ENCODE data around the gene UTS2B. TPM values are rescaled to one million over a fixed set of nuclear protein-coding genes. Genes with fewer than 3 reads are reported as not detected.

UTS2B gene
- total RNA-seq, 2 donors from 2014 or later: 0.39 TPM; not detected in 1

DNA sequence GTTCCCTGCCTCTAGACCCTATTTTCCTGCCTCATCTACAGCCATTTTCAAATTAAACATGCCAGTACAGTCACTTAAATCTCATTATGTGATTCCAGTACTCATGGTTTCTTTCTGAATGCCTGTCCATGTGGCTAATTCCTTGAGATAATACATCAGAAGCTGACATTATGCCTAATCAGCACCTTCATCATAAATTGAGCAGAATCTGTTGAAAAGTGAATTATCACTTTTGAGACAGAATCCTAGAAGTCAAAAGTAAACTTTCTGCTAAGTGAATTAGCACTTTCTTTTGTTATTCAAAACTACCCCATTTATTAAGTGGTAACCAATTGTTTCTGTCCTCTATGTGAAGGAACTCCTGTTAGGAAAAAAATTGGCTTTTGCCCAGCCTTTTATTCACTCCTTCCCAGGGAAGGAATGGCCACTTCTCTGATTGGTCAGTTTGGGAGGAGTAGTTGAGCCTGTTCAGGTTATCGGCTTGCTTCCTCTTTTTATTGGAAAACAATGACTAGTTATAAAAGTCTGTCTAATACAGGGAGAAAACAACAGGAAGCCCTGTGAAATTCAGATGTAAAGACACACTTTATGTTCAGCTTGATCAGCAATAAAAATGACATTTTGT, 90.8 kb downstream of the UTS2B start:
- no peak overlapping the region for H3K27ac ChIP-seq
- no peaks in the 10 kb centered on the region for H3K9me3 ChIP-seq

DNA sequence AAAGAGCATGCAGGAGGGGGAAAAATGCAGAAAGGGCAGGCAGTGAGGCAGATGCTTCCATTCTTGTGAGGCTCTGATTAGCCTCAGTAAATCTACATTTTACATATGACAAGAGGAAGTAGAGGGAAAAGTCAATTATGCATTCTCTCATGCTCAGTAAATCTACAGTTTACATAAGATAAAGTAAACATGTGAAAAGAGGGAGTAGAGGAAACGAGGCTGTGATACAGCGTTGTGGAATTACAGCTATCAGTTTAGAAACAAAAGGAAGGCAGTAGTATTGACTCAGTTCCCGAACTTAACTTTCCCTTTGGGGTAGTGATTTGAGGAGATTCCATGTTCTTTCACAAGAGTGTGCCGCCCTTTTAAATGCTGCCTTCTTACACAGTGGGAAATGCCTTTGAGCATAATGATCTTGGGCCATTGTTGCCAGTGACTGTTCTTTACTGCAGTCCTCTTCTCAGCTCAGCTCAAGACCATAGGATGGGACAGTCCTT, 92.0 kb downstream of the UTS2B start:
- no peak for DNase-seq (ENCODE audit: low spot score)
- Histone ChIP-seq H3K4me1 (no peaks in the 10 kb centered on the region), H3K4me3 (no peak overlapping the region), H3K36me3 (no peaks in the 10 kb centered on the region), H3K27me3 (no peaks in the 10 kb centered on the region), H3K27ac (no peak overlapping the region), H3K9me3 (no peaks in the 10 kb centered on the region)
- TF ChIP-seq, protein P1, sequence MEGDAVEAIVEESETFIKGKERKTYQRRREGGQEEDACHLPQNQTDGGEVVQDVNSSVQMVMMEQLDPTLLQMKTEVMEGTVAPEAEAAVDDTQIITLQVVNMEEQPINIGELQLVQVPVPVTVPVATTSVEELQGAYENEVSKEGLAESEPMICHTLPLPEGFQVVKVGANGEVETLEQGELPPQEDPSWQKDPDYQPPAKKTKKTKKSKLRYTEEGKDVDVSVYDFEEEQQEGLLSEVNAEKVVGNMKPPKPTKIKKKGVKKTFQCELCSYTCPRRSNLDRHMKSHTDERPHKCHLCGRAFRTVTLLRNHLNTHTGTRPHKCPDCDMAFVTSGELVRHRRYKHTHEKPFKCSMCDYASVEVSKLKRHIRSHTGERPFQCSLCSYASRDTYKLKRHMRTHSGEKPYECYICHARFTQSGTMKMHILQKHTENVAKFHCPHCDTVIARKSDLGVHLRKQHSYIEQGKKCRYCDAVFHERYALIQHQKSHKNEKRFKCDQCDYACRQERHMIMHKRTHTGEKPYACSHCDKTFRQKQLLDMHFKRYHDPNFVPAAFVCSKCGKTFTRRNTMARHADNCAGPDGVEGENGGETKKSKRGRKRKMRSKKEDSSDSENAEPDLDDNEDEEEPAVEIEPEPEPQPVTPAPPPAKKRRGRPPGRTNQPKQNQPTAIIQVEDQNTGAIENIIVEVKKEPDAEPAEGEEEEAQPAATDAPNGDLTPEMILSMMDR (IDR thresholded peaks at IDR 0.05): no peak

More for the DNA sequence above, 90.8 kb downstream of the UTS2B start:
- H3K4me3 ChIP-seq: no peak overlapping the region
- H3K4me1 ChIP-seq: no peaks in the 10 kb centered on the region
- TF ChIP-seq, protein P1 (IDR thresholded peaks at IDR 0.05): no peak
- H3K36me3 ChIP-seq: no peaks in the 10 kb centered on the region
- DNase-seq (ENCODE audit: low spot score): no peak
- H3K27me3 ChIP-seq: no peaks in the 10 kb centered on the region

DNA sequence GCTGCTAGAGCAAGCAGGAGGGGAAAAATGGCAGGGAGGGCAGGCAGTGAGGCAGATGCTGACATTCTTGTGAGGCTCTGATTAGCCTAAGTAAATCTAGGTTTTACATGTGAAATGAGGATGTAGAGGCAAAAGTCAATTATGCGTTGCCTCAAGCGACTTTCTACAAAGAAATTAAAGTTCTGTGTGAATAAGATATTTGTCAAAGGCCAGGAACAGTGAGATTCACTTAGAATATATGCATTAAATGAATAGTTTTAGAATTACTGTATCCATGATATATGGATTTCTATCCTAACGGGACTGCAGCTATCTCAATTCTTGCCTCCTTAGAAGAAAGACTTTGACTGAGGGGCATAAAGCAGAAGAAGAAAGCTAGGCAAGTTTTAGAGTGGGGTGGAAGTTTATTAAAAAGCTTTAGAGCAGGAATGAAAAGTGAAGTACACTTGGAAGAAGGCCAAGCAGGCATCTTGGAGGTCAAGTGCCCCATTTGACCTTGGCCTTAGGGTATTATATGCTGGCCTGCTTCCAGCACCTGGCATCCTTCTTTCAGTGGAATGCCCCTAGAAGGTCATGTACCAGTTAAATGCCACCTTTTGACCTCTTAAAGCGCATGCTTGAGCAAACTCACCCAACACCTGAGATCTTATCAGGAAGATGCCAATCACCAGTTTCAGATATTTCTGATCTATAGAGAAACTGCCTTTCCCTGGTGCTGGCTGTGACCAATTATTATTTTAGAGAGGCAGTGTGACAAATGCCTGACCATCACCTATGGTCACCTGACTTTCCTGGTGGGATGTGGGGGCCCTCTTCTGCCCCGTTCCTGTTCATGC, 93.1 kb downstream of the UTS2B start:
- H3K27me3 ChIP-seq: no peaks in the 10 kb centered on the region
- no peak for DNase-seq (ENCODE audit: low spot score)

DNA sequence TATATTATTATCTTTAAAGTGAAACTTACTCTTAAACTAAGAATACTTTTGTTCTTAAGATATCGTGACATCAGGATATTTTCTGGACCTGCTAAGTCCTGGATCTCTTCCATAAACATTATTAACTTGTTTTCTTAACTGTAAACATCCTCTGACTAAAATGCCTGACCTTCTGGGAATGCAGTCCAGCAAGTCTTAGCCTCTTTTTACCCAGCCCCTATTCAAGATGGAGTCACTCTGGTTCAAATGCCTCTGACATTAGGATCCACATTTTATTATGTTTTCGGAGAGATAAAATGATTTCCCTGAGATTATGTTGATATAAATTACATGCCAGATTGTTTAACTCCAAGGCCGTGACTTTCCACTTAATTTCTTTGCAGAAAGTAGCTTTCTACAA, 93.7 kb downstream of the UTS2B start:
- Histone ChIP-seq H3K27me3 (no peaks in the 10 kb centered on the region), H3K4me3 (no peak overlapping the region), H3K4me1 (no peaks in the 10 kb centered on the region), H3K36me3 (no peaks in the 10 kb centered on the region), H3K9me3 (no peaks in the 10 kb centered on the region), H3K27ac (no peak overlapping the region)
- TF ChIP-seq, protein P1 (IDR thresholded peaks at IDR 0.05): no peak
- DNase-seq (ENCODE audit: low spot score): no peak

More for the DNA sequence above, 93.1 kb downstream of the UTS2B start:
- Histone ChIP-seq H3K36me3 (no peaks in the 10 kb centered on the region), H3K4me3 (no peak overlapping the region), H3K9me3 (no peaks in the 10 kb centered on the region), H3K4me1 (no peaks in the 10 kb centered on the region), H3K27ac (no peak overlapping the region)
- TF ChIP-seq, protein P1 (IDR thresholded peaks at IDR 0.05): no peak

DNA sequence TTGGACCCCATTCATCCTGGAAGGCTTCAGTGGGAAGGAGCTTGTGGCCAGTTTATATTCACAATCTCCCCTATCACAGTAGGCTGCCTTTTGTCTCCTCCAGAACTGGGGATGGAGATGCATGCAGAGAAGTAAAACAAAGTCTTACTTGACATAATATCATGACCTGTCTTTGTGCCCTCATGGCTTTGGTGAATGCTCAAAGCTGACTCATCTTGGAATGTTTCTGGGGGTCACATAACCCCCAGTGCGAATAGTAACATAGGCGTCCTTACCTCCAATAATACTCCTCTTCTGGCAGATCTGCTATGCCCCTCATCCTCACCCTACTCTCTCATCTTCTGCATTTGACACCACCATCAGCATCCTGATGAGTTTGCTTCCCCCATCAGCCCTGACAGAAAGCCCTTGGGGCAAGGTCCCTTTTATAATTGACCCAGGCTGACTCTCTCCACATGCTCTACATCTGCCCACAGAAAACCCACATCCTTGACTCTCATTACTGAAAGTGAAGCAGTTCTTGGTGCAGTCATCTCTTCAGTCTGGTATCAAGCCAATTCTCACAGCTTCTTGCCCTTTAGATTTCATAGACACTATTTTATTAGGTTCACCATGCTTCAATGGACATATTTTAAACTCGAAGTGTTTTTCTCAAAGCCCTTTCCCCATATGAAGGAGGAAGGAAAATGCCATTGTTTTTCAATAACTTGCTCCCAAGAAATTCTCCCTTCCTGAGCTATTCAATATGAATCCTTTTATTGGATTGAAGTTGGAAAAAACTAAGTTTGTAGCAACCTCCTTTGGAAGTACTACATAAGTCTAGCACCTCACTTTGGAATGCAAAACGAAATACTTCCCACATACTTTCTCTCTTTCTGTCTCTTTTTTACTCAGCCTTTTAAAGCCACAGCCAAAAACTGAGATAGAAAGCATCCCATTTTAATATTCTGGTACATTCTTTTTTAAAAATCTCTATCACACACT, 94.7 kb downstream of the UTS2B start:
- Histone ChIP-seq H3K36me3 (no peaks in the 10 kb centered on the region), H3K27me3 (no peaks in the 10 kb centered on the region), H3K9me3 (no peaks in the 10 kb centered on the region), H3K4me3 (no peak overlapping the region), H3K27ac (no peak overlapping the region), H3K4me1 (no peaks in the 10 kb centered on the region)
- no peak for DNase-seq (ENCODE audit: low spot score)
- TF ChIP-seq, protein P1 (IDR thresholded peaks at IDR 0.05): no peak
